IMR-90 (cell line): ENCODE data around the gene CD2. TPM values are rescaled to one million over a fixed set of nuclear protein-coding genes. Genes with fewer than 3 reads are reported as not detected.

Source experiments
- ATAC-seq: fragments of 200-7000 bp; cut with Tn5 transposase; 2 replicates; pipeline ENCODE4 v1.9.1; 2020; ENCODE audit warnings: low read depth, mild to moderate bottlenecking, moderate library complexity
- BruUV-seq: library from RNA; stranded (reverse); fragments of 400-500 nt; replicated peaks from 2 replicates; lab custom pipeline; 2021; lab: Mats Ljungman, UMichigan
- CTCF ChIA-PET: fragments of 300-600 bp; formaldehyde crosslinking; extraction: SDS; loops from one replicate; lab custom pipeline; 2021; ENCODE audit warnings: antibody characterized with exemption; lab: Yijun Ruan, JAX
- POLR2A ChIA-PET: fragments of 300-600 bp; sonication (Branson Sonifier 250); formaldehyde crosslinking; loops from one replicate; lab custom pipeline; 2022; ENCODE audit warnings: antibody characterized with exemption; ENCODE audit not compliant: unreplicated experiment; lab: Charles Lee
- DNase-seq: peaks from one replicate; pipeline ENCODE4 v3.0.0; 2013
- H2AFZ ChIP-seq: replicated peaks from 2 replicates; pipeline ENCODE3; 2013; ENCODE audit warnings: low read length, mild to moderate bottlenecking; ENCODE audit not compliant: poor library complexity
- H2AK5ac ChIP-seq: 2 replicates; pipeline ENCODE4 v1.6.1; 2013; ENCODE audit warnings: low read depth, low read length, inconsistent platforms
- H2AK9ac ChIP-seq: replicated peaks from 2 replicates; pipeline ENCODE3; 2013; ENCODE audit warnings: mild to moderate bottlenecking, low read depth, low read length, moderate library complexity; ENCODE audit not compliant: poor library complexity
- H2BK120ac ChIP-seq: 2 replicates; pipeline ENCODE4 v1.6.1; 2013; ENCODE audit warnings: low read depth, low read length, inconsistent platforms
- H2BK15ac ChIP-seq: 3 replicates; pipeline ENCODE4 v1.6.1; 2013; ENCODE audit warnings: low read depth, low read length, inconsistent platforms
- H2BK20ac ChIP-seq: 2 replicates; pipeline ENCODE4 v1.6.1; 2013; ENCODE audit warnings: low read depth, mild to moderate bottlenecking, inconsistent platforms, low read length, moderate library complexity
- H2BK5ac ChIP-seq: 2 replicates; pipeline ENCODE4 v1.6.1; 2013; ENCODE audit warnings: mild to moderate bottlenecking, low read depth, low read length, inconsistent platforms; ENCODE audit not compliant: poor library complexity, severe bottlenecking
- H3K14ac ChIP-seq: replicated peaks from 2 replicates; pipeline ENCODE4 v1.6.1; 2013; ENCODE audit warnings: low read depth, low read length, inconsistent platforms
- H3K18ac ChIP-seq: 2 replicates; pipeline ENCODE4 v1.6.1; 2013; ENCODE audit warnings: low read depth, low read length, control low read depth
- H3K23ac ChIP-seq: 2 replicates; pipeline ENCODE4 v1.6.1; 2013; ENCODE audit warnings: low read depth, low read length, inconsistent platforms
- H3K27ac ChIP-seq: 2 replicates; pipeline ENCODE4 v1.5.1; 2013; ENCODE audit warnings: mild to moderate bottlenecking, control low read depth, low read length; ENCODE audit not compliant: insufficient read depth
- H3K27me3 ChIP-seq: 2 replicates; pipeline ENCODE4 v1.6.1; 2013; ENCODE audit warnings: low read length; ENCODE audit not compliant: control insufficient read depth, insufficient read depth
- H3K36me3 ChIP-seq: 2 replicates; pipeline ENCODE4 v1.6.1; 2013; ENCODE audit warnings: low read length, mixed read lengths; ENCODE audit not compliant: control insufficient read depth, insufficient read depth
- H3K4ac ChIP-seq: 2 replicates; pipeline ENCODE4 v1.6.1; 2013; ENCODE audit warnings: low read depth, low read length, inconsistent platforms
- H3K4me1 ChIP-seq: 2 replicates; pipeline ENCODE4 v1.6.1; 2013; ENCODE audit warnings: low read length, mixed read lengths; ENCODE audit not compliant: control insufficient read depth, insufficient read depth
- H3K4me2 ChIP-seq: 2 replicates; pipeline ENCODE4 v1.6.1; 2013; ENCODE audit warnings: low read depth, mild to moderate bottlenecking, control low read depth, low read length, moderate library complexity
- H3K4me3 ChIP-seq: 2 replicates; pipeline ENCODE4 v1.5.1; 2013; ENCODE audit warnings: low read depth, mild to moderate bottlenecking, control low read depth, low read length, moderate library complexity; ENCODE audit not compliant: insufficient read depth
- H3K56ac ChIP-seq: 2 replicates; pipeline ENCODE4 v1.6.1; 2013; ENCODE audit warnings: low read length, inconsistent platforms; ENCODE audit not compliant: insufficient read depth; ENCODE audit errors: extremely low read depth
- H3K79me1 ChIP-seq, 2 experiments: 2 replicates each; pipeline ENCODE4 v1.6.1; 2013; ENCODE audit warnings: low read length in 2 of 2, inconsistent platforms in 1 of 2, low read depth in 1 of 2
- H3K9ac ChIP-seq: 2 replicates; pipeline ENCODE4 v1.6.1; 2013; ENCODE audit warnings: low read depth, low read length, control low read depth
- H3K9me1 ChIP-seq: 2 replicates; pipeline ENCODE4 v1.6.1; 2013; ENCODE audit warnings: low read length, inconsistent platforms; ENCODE audit not compliant: insufficient read depth
- H3K9me3 ChIP-seq: 2 replicates; pipeline ENCODE4 v1.6.1; 2013; ENCODE audit warnings: low read length; ENCODE audit not compliant: control insufficient read depth, insufficient read depth
- H4K20me1 ChIP-seq: 2 replicates; pipeline ENCODE4 v1.6.1; 2013; ENCODE audit warnings: low read length, inconsistent platforms; ENCODE audit not compliant: insufficient read depth
- H4K5ac ChIP-seq: 2 replicates; pipeline ENCODE4 v1.6.1; 2013; ENCODE audit warnings: mild to moderate bottlenecking, low read depth, low read length, control low read depth
- H4K8ac ChIP-seq, 2 experiments: 2 replicates each; pipeline ENCODE4 v1.6.1; 2013; ENCODE audit warnings: low read depth in 2 of 2, low read length in 2 of 2, control low read depth in 1 of 2, inconsistent platforms in 1 of 2
- H4K91ac ChIP-seq: 2 replicates; pipeline ENCODE4 v1.6.1; 2013; ENCODE audit warnings: low read depth, low read length, inconsistent platforms; ENCODE audit not compliant: insufficient read depth
- BHLHE40 ChIP-seq: fragments of 150-350 bp; IDR thresholded peaks from 2 replicates; pipeline ENCODE4 v1.6.1; 2016; ENCODE audit warnings: mild to moderate bottlenecking, low read depth, low read length
- SMC3 ChIP-seq: fragments of 150-350 bp; IDR thresholded peaks from 2 replicates; pipeline ENCODE4 v1.6.1; 2016; ENCODE audit warnings: low read depth, mild to moderate bottlenecking, antibody characterized with exemption, low read length, moderate library complexity
- WGBS, 2 experiments: methylation state at CpG; one replicate each; pipeline versions ENCODE4 v1.1.5 to v1.1.7; 2013; ENCODE audit warnings: missing lambda C conversion rate in 2 of 2; ENCODE audit not compliant: insufficient read length in 1 of 2; ENCODE audit errors: extremely low coverage in 2 of 2; 5-methylcytosine and 5-hydroxymethylcytosine counted together
- dilution Hi-C: fragments of 300-500 bp; cut with HindIII; formaldehyde crosslinking; loops from one replicate; pipeline ENCODE4 v1.14.3; 2018; ENCODE audit warnings: low sequenced_read_pairs; ENCODE audit not compliant: unreplicated experiment
- in situ Hi-C: fragments of 300-500 bp; cut with MboI; formaldehyde crosslinking; loops from 3 replicates; pipeline ENCODE4 v1.14.3; 2019; ENCODE audit warnings: low sequenced_read_pairs, inconsistent platforms, mixed read lengths
- intact Hi-C: fragments of 100-400 bp; cut with micrococcal nuclease; formaldehyde crosslinking; loops from 2 replicates; pipeline ENCODE4 v1.10.0; 2022
- polyA plus RNA-seq, 3 experiments: library from polyadenylated mRNA; depleted of rRNA; stranded (reverse); fragments of >200 nt; gene quantifications; 2 replicates each; pipeline ENCODE4 v1.2.3, GENCODE V29; 2012; ENCODE audit warnings: low replicate concordance in 1 of 3
- total RNA-seq: library from RNA; depleted of rRNA; stranded (reverse); fragments of >200 nt; gene quantifications from 2 replicates; pipeline ENCODE4 v1.2.3, GENCODE V29; 2012

Gene CD2
- total and polyA plus RNA-seq, 2 of the 4 experiments (the other 2 are of a cell fraction): not detected

GRCh38 chr1:116738673-116739370 is 15.4 kb upstream of the CD2 start:
- Histone ChIP-seq H2AFZ (no peak overlapping the region), H3K23ac (no peak overlapping the region), H3K9me1 (no peaks in the 10 kb centered on the region), H3K4me3 (no peak overlapping the region), H3K18ac (no peak overlapping the region), H4K20me1 (no peaks in the 10 kb centered on the region), H3K4me2 (no peak overlapping the region), H2BK120ac (no peak overlapping the region), H3K9me3 (peaks cover 18% of the 10 kb centered on the region), H3K36me3 (no peaks in the 10 kb centered on the region), H4K91ac (no peak overlapping the region), H3K14ac (no peak overlapping the region), H3K79me1 (no peaks in the 10 kb centered on the region), H3K9ac (no peak overlapping the region), H2BK15ac (no peak overlapping the region), H2AK9ac (no peak overlapping the region), H3K56ac (no peak overlapping the region), H2BK5ac (no peak overlapping the region), H3K27ac (no peak overlapping the region), H2BK20ac (no peak overlapping the region), H3K27me3 (no peaks in the 10 kb centered on the region), H4K8ac (no peak overlapping the region), H2AK5ac (no peak overlapping the region), H3K4me1 (no peaks in the 10 kb centered on the region), H3K4ac (no peak overlapping the region), H4K5ac (no peak overlapping the region)
- no TSS peak for BruUV-seq
- ATAC-seq (no peak), DNase-seq (no peak)
- dilution Hi-C loops (no loop called here), intact Hi-C loops (loop anchor here (5.0 kb wide), 1 partner anchor 543 kb away; no protein-coding TSS in a partner anchor), in situ Hi-C loops (loop anchor here (25.0 kb wide), 1 partner anchor 548 kb away; no protein-coding TSS in a partner anchor)
- 51% methylated on average over 3 of the region's 9 CpGs; no CpG with 5 or more reads in 1 of the 2 experiments for WGBS, 2 experiments
- CTCF ChIA-PET: no interaction called here
- POLR2A ChIA-PET: no interaction called here
- TF ChIP-seq SMC3 (no peak), BHLHE40 (no peak)
